Adipose tissue (tissue), 3 donors: ENCODE data around the gene TNRC18. TPM values are rescaled to one million over a fixed set of nuclear protein-coding genes. Genes with fewer than 3 reads are reported as not detected.
"Not testable (repeated sequence)": the region's sequence is repeated elsewhere in the genome, so short reads cannot be mapped to it uniquely, and the experiment has no call there.

Source experiments
- H3K27ac ChIP-seq: one replicate; pipeline ENCODE4 v1.5.1; 2013; ENCODE audit warnings: low read depth, low read length
- WGBS, 3 donors: extraction: QIAGEN DNeasy Blood & Tissue Kit; methylation state at CpG; one replicate each; pipeline ENCODE4 v1.1.7; 2013; 5-methylcytosine and 5-hydroxymethylcytosine counted together
- polyA plus RNA-seq, 3 donors: library from polyadenylated mRNA; stranded (reverse); fragments of 200-250 nt; gene quantifications; one replicate each; pipeline ENCODE4 v1.2.3, GENCODE V29; 2013
- donor health status: healthy with polysubstance abuse.
- donor health status: Bipolar disorder and iron deficiency.
- donor health status: healthy.

TNRC18 gene
- polyA plus RNA-seq, 3 donors, result 20.4 to 45.5 (median 28.0) TPM

- H3K27ac ChIP-seq, result no peak overlapping the region
- WGBS, 3 donors, result 77 to 87% (median 87%) methylated on average over 21 of the region's 21 CpGs
These were observed 75.3 kb downstream of the TNRC18 start for GRCh38 chr7:5348134-5349004.

GRCh38 chr7:5345671-5346070 lies 78.0 kb downstream of the TNRC18 start:
- no peak overlapping the region for H3K27ac ChIP-seq
- WGBS, 3 donors, result 95 to 98% (median 98%) methylated on average over 21 of the region's 21 CpGs

- WGBS, 3 donors, result 96 to 99% (median 98%) methylated on average over 13 of the region's 13 CpGs
- H3K27ac ChIP-seq, result no peak overlapping the region
These were observed 78.5 kb downstream of the TNRC18 start for GRCh38 chr7:5345171-5345570.

GRCh38 chr7:5344342-5344741 lies 79.3 kb downstream of the TNRC18 start:
- 96 to 100% (median 98%) methylated on average over 4 of the region's 4 CpGs for WGBS, 3 donors
- no peak overlapping the region for H3K27ac ChIP-seq

GRCh38 chr7:5343884-5344283 lies 79.8 kb downstream of the TNRC18 start:
- 93 to 97% (median 96%) methylated on average over 2 of the region's 2 CpGs for WGBS, 3 donors
- no peak overlapping the region for H3K27ac ChIP-seq

GRCh38 chr7:5342631-5343030 lies 81.0 kb downstream of the TNRC18 start:
- no peak overlapping the region for H3K27ac ChIP-seq
- WGBS, 3 donors, result 84 to 97% (median 85%) methylated on average over 6 of the region's 6 CpGs

- H3K27ac ChIP-seq, result no peak overlapping the region
- WGBS, 3 donors, result 63 to 95% (median 93%) methylated on average over 2 of the region's 2 CpGs
These were observed 83.7 kb downstream of the TNRC18 start for GRCh38 chr7:5339955-5340354.

GRCh38 chr7:5337047-5337446 lies 86.6 kb downstream of the TNRC18 start:
- 90 to 97% (median 95%) methylated on average over 11 of the region's 11 CpGs for WGBS, 3 donors
- no peak overlapping the region for H3K27ac ChIP-seq

- H3K27ac ChIP-seq, result no peak overlapping the region
- 85 to 93% (median 87%) methylated on average over 8 of the region's 8 CpGs for WGBS, 3 donors
These were observed 89.0 kb downstream of the TNRC18 start for GRCh38 chr7:5334671-5335070.

GRCh38 chr7:5333121-5334045 lies 90.3 kb downstream of the TNRC18 start:
- no peak overlapping the region for H3K27ac ChIP-seq
- 89 to 92% (median 91%) methylated on average over 27 to 32 of the region's 32 CpGs for WGBS, 3 donors

GRCh38 chr7:5332579-5332978 lies 91.1 kb downstream of the TNRC18 start:
- no peak overlapping the region for H3K27ac ChIP-seq
- 87 to 91% (median 88%) methylated on average over 28 to 43 of the region's 43 CpGs for WGBS, 3 donors

GRCh38 chr7:5330288-5330687 lies 93.3 kb downstream of the TNRC18 start:
- 98% methylated on average over 3 of the region's 3 CpGs for WGBS, 3 donors
- H3K27ac ChIP-seq, result no peak overlapping the region

GRCh38 chr7:5324961-5325360 lies 98.7 kb downstream of the TNRC18 start:
- no peak overlapping the region for H3K27ac ChIP-seq
- WGBS, 3 donors, result 81 to 89% (median 84%) methylated on average over 8 to 10 of the region's 10 CpGs

GRCh38 chr7:5323800-5324781 lies 99.5 kb downstream of the TNRC18 start:
- not testable (repeated sequence) for H3K27ac ChIP-seq

GRCh38 chr7:5322621-5323410 lies 100.8 kb downstream of the TNRC18 start:
- no peak overlapping the region for H3K27ac ChIP-seq
- 85 to 86% (median 86%) methylated on average over 28 to 29 of the region's 29 CpGs for WGBS, 3 donors

More at GRCh38 chr7:5323800-5324781, 99.5 kb downstream of the TNRC18 start:
- 88 to 96% (median 94%) methylated on average over 29 to 30 of the region's 31 CpGs for WGBS, 3 donors

- WGBS, 3 donors, result 96 to 99% (median 97%) methylated on average over 28 to 33 of the region's 33 CpGs
These were observed 102.7 kb downstream of the TNRC18 start for GRCh38 chr7:5320802-5321396.

GRCh38 chr7:5320391-5320790 lies 103.2 kb downstream of the TNRC18 start:
- H3K27ac ChIP-seq, result no peak overlapping the region
- WGBS, 3 donors, result 95 to 97% (median 96%) methylated on average over 10 to 13 of the region's 13 CpGs

More at GRCh38 chr7:5320802-5321396, 102.7 kb downstream of the TNRC18 start:
- H3K27ac ChIP-seq, result no peak overlapping the region
